HepG2 (cell line): ENCODE measurements around the gene RBM44. TPM values are rescaled to one million over a fixed set of nuclear protein-coding genes. Genes with fewer than 3 reads are reported as not detected.

Experiments used
- ARNT ChIP-seq: fragments of 450-650 bp; IDR thresholded peaks from 2 replicates; pipeline ENCODE4 v1.6.1; 2017
- ASH2L ChIP-seq: fragments of 300-600, 200-600 bp; sonication (generic); IDR thresholded peaks from 2 replicates; pipeline ENCODE4 v1.7.0; 2017; ENCODE audit warnings: low read depth, mild to moderate bottlenecking, moderate library complexity, mixed read lengths, low read length; ENCODE audit not compliant: insufficient read length
- BRCA1 ChIP-seq: sonication (generic); formaldehyde crosslinking; IDR thresholded peaks from 2 replicates; pipeline ENCODE4 v1.4.0; 2020; ENCODE audit warnings: missing genetic modification reagents
- EHMT2 ChIP-seq: fragments of 200-600 bp; sonication (generic); IDR thresholded peaks from 2 replicates; pipeline ENCODE4 v1.7.0; 2017; ENCODE audit warnings: antibody characterized with exemption, low read depth, low read length, borderline replicate concordance
- EP300 ChIP-seq, 3 experiments: sonication (generic) in 1 of 3; formaldehyde crosslinking in 1 of 3; IDR thresholded peaks; 2 replicates each; pipeline versions ENCODE4 v1.5.1 to v1.6.1; 2011 to 2020; ENCODE audit warnings: low read depth in 2 of 3, low read length in 2 of 3, borderline replicate concordance in 1 of 3, improper control_type of control experiment in 1 of 3, mild to moderate bottlenecking in 1 of 3, missing genetic modification reagents in 1 of 3, moderate library complexity in 1 of 3
- HMGXB4 ChIP-seq, 2 experiments: sonication (generic) in 1 of 2; formaldehyde crosslinking in 1 of 2; IDR thresholded peaks; 2 replicates each; pipeline versions ENCODE4 v1.4.0 to v1.6.1; 2018 to 2020; ENCODE audit warnings: missing genetic modification reagents in 2 of 2, borderline replicate concordance in 1 of 2, low read depth in 1 of 2, mild to moderate bottlenecking in 1 of 2, missing biosample characterization in 1 of 2
- MAF1 ChIP-seq: sonication (generic); formaldehyde crosslinking; IDR thresholded peaks from 2 replicates; pipeline ENCODE4 v1.5.0; 2020; ENCODE audit warnings: missing genetic modification reagents, borderline replicate concordance
- NFE2 ChIP-seq: sonication (generic); formaldehyde crosslinking; IDR thresholded peaks from 2 replicates; pipeline ENCODE4 v1.4.0; 2020; ENCODE audit warnings: missing genetic modification reagents
- PAX8 ChIP-seq: sonication (generic); formaldehyde crosslinking; IDR thresholded peaks from 2 replicates; pipeline ENCODE4 v1.8.0; 2022; ENCODE audit warnings: mild to moderate bottlenecking, missing genetic modification reagents, borderline replicate concordance
- POGK ChIP-seq: sonication (generic); formaldehyde crosslinking; conservative IDR thresholded peaks from 2 replicates; pipeline ENCODE4 v1.8.0; 2022; ENCODE audit warnings: mild to moderate bottlenecking, moderate library complexity, missing genetic modification reagents
- PREB ChIP-seq: sonication (generic); formaldehyde crosslinking; IDR thresholded peaks from 2 replicates; pipeline ENCODE4 v1.4.0; 2020; ENCODE audit warnings: missing genetic modification reagents
- SAFB2 ChIP-seq: sonication (generic); formaldehyde crosslinking; IDR thresholded peaks from 2 replicates; pipeline ENCODE4 v1.5.1; 2020; ENCODE audit warnings: missing genetic modification reagents, low read depth, mild to moderate bottlenecking, borderline replicate concordance
- TGIF2 ChIP-seq: IDR thresholded peaks from 2 replicates; pipeline ENCODE4 v1.6.1; 2016; ENCODE audit warnings: control low read depth, missing compliant biosample characterization
- XBP1 ChIP-seq: sonication (generic); formaldehyde crosslinking; IDR thresholded peaks from 2 replicates; pipeline ENCODE4 v1.5.0; 2020; ENCODE audit warnings: missing genetic modification reagents
- ZNF335 ChIP-seq: sonication (generic); formaldehyde crosslinking; IDR thresholded peaks from 2 replicates; pipeline ENCODE4 v1.4.0; 2020; ENCODE audit warnings: missing genetic modification reagents
- ZNF383 ChIP-seq: sonication (generic); formaldehyde crosslinking; IDR thresholded peaks from 2 replicates; pipeline ENCODE4 v1.4.0; 2020; ENCODE audit warnings: missing genetic modification reagents, mild to moderate bottlenecking, borderline replicate concordance
- ZNF569 ChIP-seq: sonication (generic); formaldehyde crosslinking; IDR thresholded peaks from 2 replicates; pipeline ENCODE4 v1.5.0; 2020; ENCODE audit warnings: mild to moderate bottlenecking, missing genetic modification reagents, moderate library complexity, borderline replicate concordance
- ZNF644 ChIP-seq: IDR thresholded peaks from 2 replicates; pipeline ENCODE4 v1.6.1; 2016; ENCODE audit warnings: low read depth
- ZNF746 ChIP-seq: sonication (generic); formaldehyde crosslinking; IDR thresholded peaks from 2 replicates; pipeline ENCODE4 v1.8.0; 2022; ENCODE audit warnings: mild to moderate bottlenecking, missing genetic modification reagents
- ZNF780A ChIP-seq: sonication (generic); formaldehyde crosslinking; IDR thresholded peaks from 2 replicates; pipeline ENCODE4 v1.8.0; 2022; ENCODE audit warnings: mild to moderate bottlenecking, missing genetic modification reagents, moderate library complexity
- polyA plus RNA-seq, 8 experiments: library from polyadenylated mRNA; depleted of rRNA in 3 of 8; stranded (reverse) in 7 of 8; unstranded in 1 of 8; fragments of >200 nt; fragmentation: Illumina TruSeq in 4 of 8; extraction: Trizol in 4 of 8; gene quantifications; 2 replicates each; pipeline versions ENCODE4 v1.2.1 to v1.2.3, GENCODE V29; 2011 to 2016; ENCODE audit warnings: low read depth in 4 of 8, missing spikeins in 1 of 8, mixed read lengths in 1 of 8; ENCODE audit not compliant: insufficient read depth in 1 of 8
- total RNA-seq, 5 experiments: library from RNA; depleted of rRNA; stranded (reverse); fragments of >200 nt; fragmentation: Illumina TruSeq; extraction: Trizol; gene quantifications; 2 replicates each; pipeline ENCODE4 v1.2.3, GENCODE V29; 2016; ENCODE audit warnings: low read depth in 1 of 5
- TF ChIP-seq, protein P1 (sequence below): sonication (generic); formaldehyde crosslinking; IDR thresholded peaks from 2 replicates; pipeline ENCODE4 v1.5.1; 2020; ENCODE audit warnings: missing genetic modification reagents, mild to moderate bottlenecking, borderline replicate concordance
- TF ChIP-seq, protein P2 (sequence below): sonication (generic); formaldehyde crosslinking; IDR thresholded peaks from 2 replicates; pipeline ENCODE4 v1.5.0; 2020; ENCODE audit warnings: missing genetic modification reagents

RBM44 gene
- total and polyA plus RNA-seq, 2 of the 13 experiments (the other 11 are each of a cell fraction or from before 2014, with no cell fraction given) = 0.13 to 0.50 TPM

GRCh38 chr2:237774811-237775553, 23.6 kb upstream of the RBM44 start (continued):
- TF ChIP-seq POGK (CRISPR knock-in tag) (0 out of 2 replicates have a peak, but pooled peaks have one; percentile 13), ZNF335 (CRISPR knock-in tag) (no peak), ZNF746 (CRISPR knock-in tag) (no peak), ZNF780A (CRISPR knock-in tag) (no peak), ZNF383 (no peak), PAX8 (no peak), ZNF569 (no peak), EP300 (IDR thresholded peaks at IDR 0.05; ENCODE audit: low read depth in 2 of 2, low read length in 2 of 2) (no peak), EP300 (CRISPR knock-in tag; IDR thresholded peaks at IDR 0.05; ENCODE audit: borderline replicate concordance) (no peak), ASH2L (no peak), PREB (no peak), SAFB2 (CRISPR knock-in tag) (0 out of 2 replicates have a peak, but pooled peaks have one; percentile 50), ARNT (no peak), EHMT2 (no peak), NFE2 (CRISPR knock-in tag) (no peak), XBP1 (CRISPR knock-in tag) (no peak), TGIF2 (CRISPR knock-in tag) (no peak; the same call in 1 of the 2 replicates), ZNF644 (CRISPR knock-in tag) (no peak), HMGXB4 (CRISPR knock-in tag; IDR thresholded peaks at IDR 0.05; ENCODE audit: borderline replicate concordance in 1 of 2, low read depth in 1 of 2) (0 out of 4 replicates have a peak, but pooled peaks of 1 of the 2 experiments have one; percentile 39), BRCA1 (CRISPR knock-in tag) (no peak), MAF1 (CRISPR knock-in tag) (no peak)
- TF ChIP-seq, protein P1, sequence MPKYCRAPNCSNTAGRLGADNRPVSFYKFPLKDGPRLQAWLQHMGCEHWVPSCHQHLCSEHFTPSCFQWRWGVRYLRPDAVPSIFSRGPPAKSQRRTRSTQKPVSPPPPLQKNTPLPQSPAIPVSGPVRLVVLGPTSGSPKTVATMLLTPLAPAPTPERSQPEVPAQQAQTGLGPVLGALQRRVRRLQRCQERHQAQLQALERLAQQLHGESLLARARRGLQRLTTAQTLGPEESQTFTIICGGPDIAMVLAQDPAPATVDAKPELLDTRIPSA (CRISPR knock-in tag) = no peak
- TF ChIP-seq, protein P2, sequence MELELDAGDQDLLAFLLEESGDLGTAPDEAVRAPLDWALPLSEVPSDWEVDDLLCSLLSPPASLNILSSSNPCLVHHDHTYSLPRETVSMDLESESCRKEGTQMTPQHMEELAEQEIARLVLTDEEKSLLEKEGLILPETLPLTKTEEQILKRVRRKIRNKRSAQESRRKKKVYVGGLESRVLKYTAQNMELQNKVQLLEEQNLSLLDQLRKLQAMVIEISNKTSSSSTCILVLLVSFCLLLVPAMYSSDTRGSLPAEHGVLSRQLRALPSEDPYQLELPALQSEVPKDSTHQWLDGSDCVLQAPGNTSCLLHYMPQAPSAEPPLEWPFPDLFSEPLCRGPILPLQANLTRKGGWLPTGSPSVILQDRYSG = no peak
